CD4-positive, alpha-beta memory T cell (primary cell): Measurements from ENCODE around the gene SLC66A2. TPM values are rescaled to one million over a fixed set of nuclear protein-coding genes. Genes with fewer than 3 reads are reported as not detected.

ENCODE experiments used
- CTCF ChIA-PET: fragments of 350-600 bp; sonication (Branson Sonifier 250); formaldehyde crosslinking; loops from one replicate; lab custom pipeline; 2021; ENCODE audit warnings: inconsistent platforms; ENCODE audit not compliant: partially characterized antibody; lab: Charles Lee
- POLR2A ChIA-PET: fragments of 350-600 bp; sonication (Branson Sonifier 250); formaldehyde crosslinking; loops from one replicate; lab custom pipeline; 2021; ENCODE audit not compliant: partially characterized antibody; lab: Charles Lee
- DNase-seq, 5 donors: peaks; one replicate each; pipeline versions ENCODE4 v3.0.0 to v3.0.0-alpha.2; 2020 to 2022; ENCODE audit warnings: mixed read lengths in 1 of 5
- H3K27ac ChIP-seq: one replicate; pipeline ENCODE4 v1.7.0; 2013; ENCODE audit warnings: low read depth, low read length
- H3K27me3 ChIP-seq: 2 replicates; pipeline ENCODE4 v1.7.0; 2013; ENCODE audit warnings: mild to moderate bottlenecking, low read length, moderate library complexity; ENCODE audit not compliant: insufficient read depth
- H3K36me3 ChIP-seq: 2 replicates; pipeline ENCODE4 v1.7.0; 2013; ENCODE audit warnings: mild to moderate bottlenecking, low read length, moderate library complexity; ENCODE audit not compliant: insufficient read depth
- H3K4me1 ChIP-seq: 2 replicates; pipeline ENCODE4 v1.7.0; 2013; ENCODE audit warnings: mild to moderate bottlenecking, low read length, moderate library complexity; ENCODE audit not compliant: insufficient read depth
- H3K4me3 ChIP-seq, 2 donors: one replicate each; pipeline ENCODE4 v1.7.0; 2013; ENCODE audit warnings: low read length in 2 of 2, mild to moderate bottlenecking in 1 of 2
- H3K9me3 ChIP-seq, 2 donors: one replicate each; pipeline ENCODE4 v1.7.0; 2013; ENCODE audit warnings: low read length in 2 of 2, control low read depth in 1 of 2; ENCODE audit not compliant: control insufficient read depth in 1 of 2
- H3K27ac Mint-ChIP-seq, 7 donors: one replicate each; pipeline ENCODE4 v1.8.0; 2020 to 2021; ENCODE audit warnings: mixed read lengths in 7 of 7, mild to moderate bottlenecking in 6 of 7, inconsistent platforms in 3 of 7, moderate library complexity in 3 of 7
- H3K27me3 Mint-ChIP-seq, 2 donors: one replicate each; pipeline ENCODE4 v1.8.0; 2020 to 2021; ENCODE audit warnings: mixed read lengths in 2 of 2
- H3K36me3 Mint-ChIP-seq, 2 donors: one replicate each; pipeline ENCODE4 v1.8.0; 2020 to 2021; ENCODE audit warnings: mixed read lengths in 2 of 2, inconsistent platforms in 1 of 2, mild to moderate bottlenecking in 1 of 2
- H3K4me1 Mint-ChIP-seq, 4 donors: one replicate each; pipeline ENCODE4 v1.8.0; 2020 to 2021; ENCODE audit warnings: mixed read lengths in 4 of 4, mild to moderate bottlenecking in 1 of 4
- H3K4me3 Mint-ChIP-seq, 8 donors: one replicate each; pipeline ENCODE4 v1.8.0; 2020 to 2021; ENCODE audit warnings: mixed read lengths in 8 of 8, mild to moderate bottlenecking in 7 of 8, moderate library complexity in 6 of 8, inconsistent platforms in 3 of 8
- H3K9me3 Mint-ChIP-seq, 8 donors: one replicate each; pipeline ENCODE4 v1.8.0; 2020 to 2021; ENCODE audit warnings: mixed read lengths in 8 of 8, mild to moderate bottlenecking in 5 of 8, inconsistent platforms in 3 of 8, moderate library complexity in 1 of 8
- intact Hi-C: fragments of 100-400 bp; cut with micrococcal nuclease; formaldehyde crosslinking; loops from one replicate; pipeline ENCODE4 v1.15.1; 2023
- polyA plus RNA-seq, 2 donors: library from polyadenylated mRNA; unstranded; fragments of 300-500 nt; fragmentation: Illumina TruSeq; gene quantifications; one replicate each; pipeline ENCODE4 v1.2.3, GENCODE V29; 2021
- total RNA-seq, 2 experiments: library from RNA; stranded (reverse); gene quantifications; one replicate each; pipeline ENCODE4 v1.2.3, GENCODE V29; 2021

SLC66A2 gene
- total and polyA plus RNA-seq, 4 experiments from 2014 or later, result 15.7 to 26.4 (median 23.6) TPM

GRCh38 chr18:79862562-79862961, 88.9 kb downstream of the SLC66A2 start:
- no peaks in the 10 kb centered on the region for H3K9me3 ChIP-seq
- peaks cover 0 to 17% (median 9%) of the 10 kb centered on the region in 8 donors for H3K9me3 Mint-ChIP-seq
- no peaks in the 10 kb centered on the region for H3K4me1 ChIP-seq
- H3K27me3 ChIP-seq, result no peaks in the 10 kb centered on the region
- H3K4me1 Mint-ChIP-seq, result peaks cover 0 to 1% (median 0%) of the 10 kb centered on the region in 4 donors
- DNase-seq, result no peak
- peaks cover 2 to 4% of the 10 kb centered on the region in 2 donors for H3K27me3 Mint-ChIP-seq
- no peak overlapping the region for H3K27ac ChIP-seq
- no peaks in the 10 kb centered on the region for H3K36me3 ChIP-seq
- ChIA-PET POLR2A (no interaction called here), CTCF (no interaction called here)
- H3K4me3 Mint-ChIP-seq, result no peak overlapping the region
- H3K27ac Mint-ChIP-seq, result no peak overlapping the region
- no peak overlapping the region for H3K4me3 ChIP-seq
- intact Hi-C loops, result no loop called here
- no peaks in the 10 kb centered on the region for H3K36me3 Mint-ChIP-seq

- Mint-ChIP-seq H3K9me3 (peaks cover 0 to 17% (median 9%) of the 10 kb centered on the region in 8 donors), H3K4me1 (peaks cover 0 to 1% (median 0%) of the 10 kb centered on the region in 4 donors), H3K27me3 (peaks cover 4 to 8% of the 10 kb centered on the region in 2 donors), H3K27ac (no peak overlapping the region), H3K4me3 (no peak overlapping the region), H3K36me3 (no peaks in the 10 kb centered on the region)
- no peak overlapping the region for H3K4me3 ChIP-seq
- H3K36me3 ChIP-seq, result no peaks in the 10 kb centered on the region
- H3K27ac ChIP-seq, result no peak overlapping the region
- intact Hi-C loops, result no loop called here
- no peaks in the 10 kb centered on the region for H3K4me1 ChIP-seq
- no peaks in the 10 kb centered on the region for H3K9me3 ChIP-seq
- DNase-seq, result no peak
- POLR2A ChIA-PET, result no interaction called here
- CTCF ChIA-PET, result no interaction called here
- H3K27me3 ChIP-seq, result no peaks in the 10 kb centered on the region
Measured at GRCh38 chr18:79861687-79862086, 89.8 kb downstream of the SLC66A2 start.

GRCh38 chr18:79859314-79859713, 92.1 kb downstream of the SLC66A2 start:
- intact Hi-C loops, result no loop called here
- Mint-ChIP-seq H3K4me3 (no peak overlapping the region), H3K36me3 (no peaks in the 10 kb centered on the region), H3K9me3 (peaks cover 0 to 17% (median 9%) of the 10 kb centered on the region in 8 donors), H3K27me3 (peaks cover 13% of the 10 kb centered on the region in 2 donors), H3K27ac (no peak overlapping the region), H3K4me1 (peaks cover 0 to 1% (median 0%) of the 10 kb centered on the region in 4 donors)
- DNase-seq, result no peak
- Histone ChIP-seq H3K27me3 (no peaks in the 10 kb centered on the region), H3K4me1 (no peaks in the 10 kb centered on the region), H3K9me3 (no peaks in the 10 kb centered on the region), H3K4me3 (no peak overlapping the region), H3K27ac (no peak overlapping the region), H3K36me3 (no peaks in the 10 kb centered on the region)
- CTCF ChIA-PET, result no interaction called here
- POLR2A ChIA-PET, result no interaction called here

- Histone ChIP-seq H3K4me1 (no peaks in the 10 kb centered on the region), H3K27ac (no peak overlapping the region), H3K27me3 (no peaks in the 10 kb centered on the region), H3K4me3 (no peak overlapping the region), H3K9me3 (no peaks in the 10 kb centered on the region), H3K36me3 (no peaks in the 10 kb centered on the region)
- Mint-ChIP-seq H3K4me3 (no peak overlapping the region), H3K4me1 (peaks cover 0 to 1% (median 0%) of the 10 kb centered on the region in 4 donors), H3K9me3 (peaks cover 0 to 13% (median 9%) of the 10 kb centered on the region in 8 donors), H3K27ac (no peak overlapping the region), H3K27me3 (peaks cover 13% of the 10 kb centered on the region in 2 donors), H3K36me3 (no peaks in the 10 kb centered on the region)
- intact Hi-C loops, result no loop called here
- CTCF ChIA-PET, result no interaction called here
- POLR2A ChIA-PET, result no interaction called here
- DNase-seq, result no peak
Measured at GRCh38 chr18:79857082-79857671, 94.3 kb downstream of the SLC66A2 start.

- ChIA-PET CTCF (no interaction called here), POLR2A (interaction anchor here (0.5 kb wide), 1 partner anchor 128 kb away, joined by 3 read pairs; no protein-coding TSS in a partner anchor)
- no peaks in the 10 kb centered on the region for H3K4me1 ChIP-seq
- intact Hi-C loops, result no loop called here
- Mint-ChIP-seq H3K36me3 (no peaks in the 10 kb centered on the region), H3K4me3 (no peak overlapping the region), H3K27ac (no peak overlapping the region), H3K9me3 (peaks cover 0 to 7% (median under 1%) of the 10 kb centered on the region in 8 donors), H3K27me3 (peaks cover 13% of the 10 kb centered on the region in 2 donors), H3K4me1 (peaks cover 0 to 1% (median 0%) of the 10 kb centered on the region in 4 donors)
- H3K27me3 ChIP-seq, result no peaks in the 10 kb centered on the region
- no peaks in the 10 kb centered on the region for H3K9me3 ChIP-seq
- no peak overlapping the region for H3K4me3 ChIP-seq
- H3K27ac ChIP-seq, result no peak overlapping the region
- DNase-seq, result peak in 1 of 5 donors; percentile 9
- no peaks in the 10 kb centered on the region for H3K36me3 ChIP-seq
Measured at GRCh38 chr18:79856119-79857007, 95.1 kb downstream of the SLC66A2 start.

- POLR2A ChIA-PET, result no interaction called here
- Histone ChIP-seq H3K9me3 (no peaks in the 10 kb centered on the region), H3K4me3 (no peak overlapping the region), H3K4me1 (no peaks in the 10 kb centered on the region), H3K27ac (no peak overlapping the region), H3K36me3 (no peaks in the 10 kb centered on the region), H3K27me3 (no peaks in the 10 kb centered on the region)
- Mint-ChIP-seq H3K27ac (no peak overlapping the region), H3K27me3 (peaks cover 13% of the 10 kb centered on the region in 2 donors), H3K4me3 (no peak overlapping the region), H3K4me1 (no peaks in the 10 kb centered on the region), H3K9me3 (peaks cover 0 to 4% (median 0%) of the 10 kb centered on the region in 8 donors), H3K36me3 (no peaks in the 10 kb centered on the region)
- CTCF ChIA-PET, result no interaction called here
- intact Hi-C loops, result no loop called here
- DNase-seq, result no peak
Measured at GRCh38 chr18:79855147-79855933, 96.1 kb downstream of the SLC66A2 start.

GRCh38 chr18:79853993-79854364, 97.5 kb downstream of the SLC66A2 start:
- H3K36me3 Mint-ChIP-seq, result no peaks in the 10 kb centered on the region
- H3K4me1 Mint-ChIP-seq, result no peaks in the 10 kb centered on the region
- H3K27ac ChIP-seq, result no peak overlapping the region
- intact Hi-C loops, result no loop called here
- no peaks in the 10 kb centered on the region for H3K36me3 ChIP-seq
- CTCF ChIA-PET, result no interaction called here
- H3K4me3 Mint-ChIP-seq, result no peak overlapping the region
- no peak overlapping the region for H3K27ac Mint-ChIP-seq
- no peaks in the 10 kb centered on the region for H3K4me1 ChIP-seq
- DNase-seq, result no peak
- H3K27me3 ChIP-seq, result no peaks in the 10 kb centered on the region
- H3K9me3 Mint-ChIP-seq, result peaks cover 0 to 4% (median 0%) of the 10 kb centered on the region in 8 donors
- H3K9me3 ChIP-seq, result no peaks in the 10 kb centered on the region
- peaks cover 13% of the 10 kb centered on the region in 2 donors for H3K27me3 Mint-ChIP-seq
- POLR2A ChIA-PET, result no interaction called here
- no peak overlapping the region for H3K4me3 ChIP-seq
